GM12878 (cell line): ENCODE results near the gene MRPL46. TPM values are rescaled to one million over a fixed set of nuclear protein-coding genes. Genes with fewer than 3 reads are reported as not detected.

Experiments
- ATAC-seq: fragments of 200-7000 bp; cut with Tn5 transposase; 3 replicates; pipeline ENCODE4 v1.9.1; 2020; ENCODE audit warnings: mild to moderate bottlenecking, moderate library complexity
- BruUV-seq: library from RNA; stranded (reverse); fragments of 400-500 nt; replicated peaks from 2 replicates; lab custom pipeline; 2021; lab: Mats Ljungman, UMichigan
- CTCF ChIA-PET: fragments of 300-600 bp; sonication (Branson Sonifier 250); formaldehyde crosslinking; extraction: SDS; loops from one replicate; lab custom pipeline; 2021; ENCODE audit warnings: inconsistent platforms; lab: Yijun Ruan, JAX
- POLR2A ChIA-PET: fragments of 350-600 bp; formaldehyde crosslinking; extraction: SDS; loops from one replicate; lab custom pipeline; 2021; ENCODE audit warnings: inconsistent platforms; lab: Charles Lee
- RAD21 ChIA-PET: fragments of 300-600 bp; sonication (Branson Sonifier 250); formaldehyde crosslinking; loops from one replicate; lab custom pipeline; 2023; ENCODE audit warnings: antibody characterized with exemption; ENCODE audit not compliant: unreplicated experiment; lab: Charles Lee
- SMC1A ChIA-PET: fragments of 300-600 bp; sonication (Branson Sonifier 250); formaldehyde crosslinking; loops from one replicate; lab custom pipeline; 2023; ENCODE audit not compliant: unreplicated experiment, uncharacterized antibody; lab: Charles Lee
- DNase-seq: peaks from one replicate; pipeline ENCODE4 v3.0.0-alpha.2; 2011; ENCODE audit warnings: low read depth, low spot score
- FAIRE-seq: peaks from 3 replicates; lab custom pipeline; 2011; peaks lifted over from hg19 to GRCh38; lab: Jason Lieb, UNC
- H2AFZ ChIP-seq: 2 replicates; pipeline ENCODE4 v1.6.0; 2011; ENCODE audit warnings: low read depth, low read length, control low read depth; ENCODE audit not compliant: control insufficient read depth
- H3K27ac ChIP-seq: 2 replicates; pipeline ENCODE4 v1.5.1; 2011; ENCODE audit warnings: control low read depth; ENCODE audit not compliant: control insufficient read depth, insufficient read depth
- H3K27me3 ChIP-seq, 2 experiments: replicated peaks in 1 of 2; 2 replicates each; pipeline versions ENCODE4 v1.6.0 to v1.6.1; 2011; ENCODE audit warnings: low read length in 1 of 2; ENCODE audit not compliant: control insufficient read depth in 2 of 2, insufficient read depth in 2 of 2
- H3K36me3 ChIP-seq, 2 experiments: 2 replicates each; pipeline ENCODE4 v1.5.1; 2011; ENCODE audit warnings: low read length in 1 of 2; ENCODE audit not compliant: control insufficient read depth in 2 of 2, insufficient read depth in 2 of 2
- H3K4me1 ChIP-seq: 2 replicates; pipeline ENCODE4 v1.6.1; 2011; ENCODE audit warnings: mild to moderate bottlenecking, low read length, moderate library complexity, mixed read lengths; ENCODE audit not compliant: control insufficient read depth, insufficient read depth
- H3K4me2 ChIP-seq: 2 replicates; pipeline ENCODE4 v1.6.0; 2011; ENCODE audit warnings: control low read depth; ENCODE audit not compliant: control insufficient read depth, insufficient read depth
- H3K4me3 ChIP-seq: fragments of 200-600 bp; sonication (generic); 2 replicates; pipeline ENCODE4 v1.5.1; 2016
- H3K79me2 ChIP-seq: 2 replicates; pipeline ENCODE4 v1.6.0; 2011; ENCODE audit warnings: low read length; ENCODE audit not compliant: control insufficient read depth, insufficient read depth
- H3K9ac ChIP-seq: 2 replicates; pipeline ENCODE4 v1.8.0; 2011; ENCODE audit warnings: low read length, control low read depth, mixed read lengths; ENCODE audit not compliant: control insufficient read depth, insufficient read depth
- H3K9me3 ChIP-seq: replicated peaks from 3 replicates; pipeline ENCODE4 v1.5.1; 2011; ENCODE audit warnings: mild to moderate bottlenecking, low read length; ENCODE audit not compliant: control insufficient read depth, insufficient read depth
- H4K20me1 ChIP-seq: 2 replicates; pipeline ENCODE4 v1.6.0; 2011; ENCODE audit not compliant: control insufficient read depth, insufficient read depth
- CHD2 ChIP-seq: IDR thresholded peaks from 2 replicates; pipeline ENCODE4 v1.6.1; 2011; ENCODE audit warnings: low read depth, low read length, improper control_type of control experiment, borderline replicate concordance
- KLF5 ChIP-seq: fragments of 450-650 bp; IDR thresholded peaks from 2 replicates; pipeline ENCODE4 v1.6.1; 2014; ENCODE audit warnings: mild to moderate bottlenecking; ENCODE audit not compliant: partially characterized antibody
- NFYB ChIP-seq: IDR thresholded peaks from 2 replicates; pipeline ENCODE4 v1.6.1; 2011; ENCODE audit warnings: low read depth, mild to moderate bottlenecking, low read length, improper control_type of control experiment, moderate library complexity; ENCODE audit not compliant: insufficient read depth
- SMAD1 ChIP-seq: fragments of 450-650 bp; IDR thresholded peaks from 2 replicates; pipeline ENCODE4 v1.6.1; 2018; ENCODE audit warnings: mild to moderate bottlenecking, low read depth; ENCODE audit not compliant: partially characterized antibody
- TCF12 ChIP-seq: IDR thresholded peaks from 2 replicates; pipeline ENCODE4 v1.6.1; 2011; ENCODE audit warnings: low read depth, mild to moderate bottlenecking, low read length
- WGBS: methylation state at CpG from one replicate; pipeline ENCODE4 v1.1.6; 2016; ENCODE audit warnings: low lambda C conversion rate; ENCODE audit not compliant: insufficient replicate concordance, insufficient coverage; ENCODE audit errors: missing lambda C conversion rate; 5-methylcytosine and 5-hydroxymethylcytosine counted together
- in situ Hi-C: fragments of 300-500 bp; cut with MboI; formaldehyde crosslinking; loops from 9 replicates; pipeline ENCODE4 v1.14.3; 2018; ENCODE audit warnings: mixed read lengths
- intact Hi-C: fragments of 100-400 bp; cut with micrococcal nuclease; formaldehyde crosslinking; loops from one replicate; pipeline ENCODE4 v1.14.2; 2022; ENCODE audit not compliant: unreplicated experiment
- polyA plus RNA-seq, 11 experiments: library from polyadenylated mRNA; depleted of rRNA in 4 of 11; unstranded in 6 of 11; stranded (reverse) in 5 of 11; fragments of >200 nt; fragmentation: Nextera tagmentation in 4 of 11; fragmentation: Illumina TruSeq in 1 of 11; extraction: Ambion mirVana in 4 of 11; extraction: Trizol in 1 of 11; gene quantifications; 1 replicate in 1 of 11; 2 replicates in 10 of 11; pipeline versions ENCODE4 v1.2.1 to v1.2.3, GENCODE V29; 2011 to 2016; ENCODE audit warnings: inconsistent platforms in 2 of 11, missing spikeins in 2 of 11, low read depth in 1 of 11
- total RNA-seq, 4 experiments: library from RNA; depleted of rRNA in 3 of 4; stranded (reverse); fragments of >200 nt in 3 of 4; fragmentation: Illumina TruSeq in 1 of 4; extraction: Trizol in 1 of 4; gene quantifications; 2 replicates each; pipeline versions ENCODE4 v1.2.1 to v1.2.3, GENCODE V29; 2013 to 2021
- TF ChIP-seq, protein P1 (sequence below): fragments of 450-650 bp; IDR thresholded peaks from 2 replicates; pipeline ENCODE4 v1.6.1; 2018; ENCODE audit warnings: borderline replicate concordance, mild to moderate bottlenecking; ENCODE audit not compliant: partially characterized antibody

Gene MRPL46
- total and polyA plus RNA-seq, 10 of the 15 experiments (the other 5 are each of a cell fraction or from before 2014, with no cell fraction given), result 37.4 to 96.7 (median 52.9) TPM

DNA sequence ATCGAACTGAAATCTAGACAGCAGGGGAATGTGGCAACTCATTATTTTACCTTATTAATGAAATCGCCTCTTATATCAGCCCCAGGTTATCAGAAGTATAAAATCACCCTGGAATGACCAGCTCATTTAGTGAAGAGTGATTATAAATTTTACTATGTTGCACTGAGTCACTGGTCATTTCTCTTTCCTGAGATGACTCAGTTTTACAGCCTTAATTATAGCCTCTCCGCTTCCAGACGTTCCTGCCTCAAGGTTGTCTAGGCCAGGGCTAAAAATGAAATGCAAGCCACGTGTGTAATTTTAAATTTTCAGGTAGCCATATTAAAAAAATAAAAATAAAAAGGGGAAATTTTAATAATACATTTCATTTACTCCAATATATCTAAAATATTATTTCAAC lies 46.0 kb upstream of the MRPL46 start:
- ATAC-seq, result no peak
- Histone ChIP-seq H3K79me2 (no peaks in the 10 kb centered on the region), H3K4me1 (peaks cover 12% of the 10 kb centered on the region), H3K4me3 (no peak overlapping the region), H3K9me3 (no peaks in the 10 kb centered on the region), H2AFZ (no peak overlapping the region), H3K36me3 (no peaks in the 10 kb centered on the region), H3K27ac (no peak overlapping the region), H4K20me1 (no peaks in the 10 kb centered on the region), H3K9ac (no peak overlapping the region), H3K4me2 (no peak overlapping the region), H3K27me3 (no peaks in the 10 kb centered on the region)
- RAD21 ChIA-PET, result no interaction called here
- CTCF ChIA-PET, result no interaction called here
- DNase-seq, result no peak
- in situ Hi-C loops, result no loop called here
- TF ChIP-seq SMAD1 (no peak), KLF5 (no peak)
- TF ChIP-seq, protein P1, sequence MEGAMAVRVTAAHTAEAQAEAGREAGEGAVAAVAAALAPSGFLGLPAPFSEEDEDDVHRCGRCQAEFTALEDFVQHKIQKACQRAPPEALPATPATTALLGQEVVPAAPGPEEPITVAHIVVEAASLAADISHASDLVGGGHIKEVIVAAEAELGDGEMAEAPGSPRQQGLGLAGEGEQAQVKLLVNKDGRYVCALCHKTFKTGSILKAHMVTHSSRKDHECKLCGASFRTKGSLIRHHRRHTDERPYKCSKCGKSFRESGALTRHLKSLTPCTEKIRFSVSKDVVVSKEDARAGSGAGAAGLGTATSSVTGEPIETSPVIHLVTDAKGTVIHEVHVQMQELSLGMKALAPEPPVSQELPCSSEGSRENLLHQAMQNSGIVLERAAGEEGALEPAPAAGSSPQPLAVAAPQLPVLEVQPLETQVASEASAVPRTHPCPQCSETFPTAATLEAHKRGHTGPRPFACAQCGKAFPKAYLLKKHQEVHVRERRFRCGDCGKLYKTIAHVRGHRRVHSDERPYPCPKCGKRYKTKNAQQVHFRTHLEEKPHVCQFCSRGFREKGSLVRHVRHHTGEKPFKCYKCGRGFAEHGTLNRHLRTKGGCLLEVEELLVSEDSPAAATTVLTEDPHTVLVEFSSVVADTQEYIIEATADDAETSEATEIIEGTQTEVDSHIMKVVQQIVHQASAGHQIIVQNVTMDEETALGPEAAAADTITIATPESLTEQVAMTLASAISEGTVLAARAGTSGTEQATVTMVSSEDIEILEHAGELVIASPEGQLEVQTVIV, result no peak
- POLR2A ChIA-PET, result no interaction called here
- intact Hi-C loops, result no loop called here
- WGBS, result 43% methylated on average over 5 of the region's 5 CpGs
- no TSS peak for BruUV-seq
- FAIRE-seq, result no peak
- SMC1A ChIA-PET, result no interaction called here

DNA sequence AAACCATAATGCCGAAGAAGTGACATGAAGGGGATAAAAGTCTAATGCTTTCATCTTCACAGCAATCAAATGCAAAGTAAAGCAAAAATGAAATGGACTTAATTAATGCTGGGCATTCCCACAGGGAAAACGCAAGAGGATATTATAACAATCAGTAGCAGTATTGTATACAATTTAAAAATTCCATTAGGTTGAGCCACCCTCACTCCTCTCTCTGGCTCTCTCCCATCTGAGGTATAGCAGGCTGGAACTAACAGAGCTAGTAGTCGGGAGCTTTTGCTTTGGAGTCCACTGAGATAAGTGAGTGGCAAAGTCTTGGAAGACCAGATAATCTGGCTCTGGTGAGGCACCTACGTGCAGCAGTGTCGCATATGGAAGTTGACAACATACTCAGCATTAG lies 45.4 kb upstream of the MRPL46 start:
- WGBS, result 95% methylated on average over 5 of the region's 5 CpGs
- Histone ChIP-seq H3K27ac (no peak overlapping the region), H3K36me3 (no peaks in the 10 kb centered on the region), H4K20me1 (no peaks in the 10 kb centered on the region), H2AFZ (no peak overlapping the region), H3K79me2 (no peaks in the 10 kb centered on the region), H3K9ac (no peak overlapping the region), H3K4me1 (peaks cover 12% of the 10 kb centered on the region), H3K27me3 (no peaks in the 10 kb centered on the region), H3K4me3 (no peak overlapping the region), H3K9me3 (no peaks in the 10 kb centered on the region), H3K4me2 (no peak overlapping the region)
- RAD21 ChIA-PET, result no interaction called here
- intact Hi-C loops, result no loop called here
- ATAC-seq (no peak), DNase-seq (no peak), FAIRE-seq (no peak)
- in situ Hi-C loops, result no loop called here
- SMC1A ChIA-PET, result no interaction called here
- BruUV-seq, result no TSS peak
- no peak for TF ChIP-seq TCF12
- no peak for TF ChIP-seq CHD2
- no peak for TF ChIP-seq NFYB
- CTCF ChIA-PET, result no interaction called here
- POLR2A ChIA-PET, result interaction anchor here (0.6 kb wide), 1 partner anchor 760 kb away, joined by 4 read pairs; no protein-coding TSS in a partner anchor
